HG03460 (cell line): Measurements from ENCODE around the gene BAK1.
A peak's percentile ranks its signal among the peaks of the same experiment; 100 is the strongest.

Experiments used
- ATAC-seq: cut with Tn5 transposase; IDR thresholded peaks from one replicate; pipeline ENCODE4 v1.9.1; 2021; ENCODE audit not compliant: unreplicated experiment

The BAK1 gene

GRCh38 chr6:33587529-33587928 lies 7.5 kb upstream of the BAK1 start:
- ATAC-seq: no peak

GRCh38 chr6:33586108-33586640 lies 6.1 kb upstream of the BAK1 start:
- no peak for ATAC-seq

- peak; percentile 50 for ATAC-seq
Measured at GRCh38 chr6:33585403-33586107, 5.5 kb upstream of the BAK1 start.

GRCh38 chr6:33584700-33585402 lies 4.8 kb upstream of the BAK1 start:
- no peak for ATAC-seq

- no peak for ATAC-seq
Measured at GRCh38 chr6:33583591-33584155, 3.6 kb upstream of the BAK1 start.

GRCh38 chr6:33581186-33581585 lies 1.1 kb upstream of the BAK1 start:
- no peak for ATAC-seq

GRCh38 chr6:33578588-33579011 lies 1.5 kb downstream of the BAK1 start:
- ATAC-seq: no peak

- ATAC-seq: no peak
Measured at GRCh38 chr6:33578164-33578563, 1.9 kb downstream of the BAK1 start.

GRCh38 chr6:33577718-33578117 lies 2.4 kb downstream of the BAK1 start:
- no peak for ATAC-seq

- no peak for ATAC-seq
Measured at GRCh38 chr6:33577106-33577535, 3.0 kb downstream of the BAK1 start.

GRCh38 chr6:33576668-33577067 lies 3.4 kb downstream of the BAK1 start:
- no peak for ATAC-seq

- ATAC-seq: no peak
Measured at GRCh38 chr6:33575211-33575610, 4.9 kb downstream of the BAK1 start.

- no peak for ATAC-seq
Measured at GRCh38 chr6:33571637-33572316, 8.3 kb downstream of the BAK1 start.

GRCh38 chr6:33570806-33571636 lies 9.1 kb downstream of the BAK1 start:
- peak; percentile 81 for ATAC-seq

GRCh38 chr6:33568826-33569570 lies 11.1 kb downstream of the BAK1 start:
- no peak for ATAC-seq

- ATAC-seq: no peak
Measured at GRCh38 chr6:33567836-33568235, 12.2 kb downstream of the BAK1 start.

- no peak for ATAC-seq
Measured at GRCh38 chr6:33566182-33567084, 13.6 kb downstream of the BAK1 start.

GRCh38 chr6:33558801-33559200 lies 21.3 kb downstream of the BAK1 start:
- no peak for ATAC-seq

- no peak for ATAC-seq
Measured at GRCh38 chr6:33557376-33557775, 22.7 kb downstream of the BAK1 start.
